Pancreas (tissue), 10 donors: ENCODE results near the gene CYP26B1. TPM values are rescaled to one million over a fixed set of nuclear protein-coding genes. Genes with fewer than 3 reads are reported as not detected.

Source experiments
- ATAC-seq, 4 donors: fragments of 200-7000 bp; cut with Tn5 transposase; one replicate each; pipeline versions ENCODE4 v1.8.0 to v1.9.1; 2020; ENCODE audit warnings: mild to moderate bottlenecking in 4 of 4, moderate library complexity in 4 of 4
- DNase-seq, 6 donors: peaks; one replicate each; pipeline ENCODE4 v3.0.0-alpha.2; 2020
- FAIRE-seq: peaks from 2 replicates; lab custom pipeline; 2012; peaks lifted over from hg19 to GRCh38; lab: Jason Lieb, UNC
- H3K27ac ChIP-seq, 4 donors: fragments of 200-600 bp; sonication (generic); 1 replicate in 3 of 4; 2 replicates in 1 of 4; pipeline versions ENCODE4 v1.5.0 to v1.8.0; 2020
- H3K27me3 ChIP-seq, 4 donors: fragments of 200-600 bp; one replicate each; pipeline ENCODE4 v1.8.0; 2021
- H3K36me3 ChIP-seq, 3 donors: fragments of 200-600 bp; sonication (generic) in 1 of 3; one replicate each; pipeline versions ENCODE4 v1.5.0 to v1.8.0; 2020 to 2021
- H3K4me1 ChIP-seq, 3 donors: fragments of 200-600 bp; one replicate each; pipeline ENCODE4 v1.8.0; 2021
- H3K4me3 ChIP-seq, 4 donors: fragments of 200-600 bp; sonication (generic) in 2 of 4; one replicate each; pipeline versions ENCODE4 v1.5.0 to v1.8.0; 2020 to 2021
- H3K9me3 ChIP-seq, 4 donors: fragments of 200-600 bp; one replicate each; pipeline ENCODE4 v1.8.0; 2021
- CTCF ChIP-seq, 4 donors: fragments of 200-600 bp; sonication (generic) in 3 of 4; IDR thresholded peaks; one replicate each; pipeline versions ENCODE4 v1.5.0 to v1.8.0; 2021; ENCODE audit warnings: antibody characterized with exemption in 4 of 4
- WGBS, 2 donors: extraction: QIAGEN DNeasy Blood & Tissue Kit; methylation state at CpG; one replicate each; pipeline ENCODE4 v1.1.7; 2013; 5-methylcytosine and 5-hydroxymethylcytosine counted together
- intact Hi-C, 3 donors: fragments of 100-400 bp; cut with DNase I; formaldehyde crosslinking; loops; one replicate each; pipeline versions ENCODE4 v1.11.1 to v1.14.2; 2022
- polyA plus RNA-seq, 2 donors: library from polyadenylated mRNA; stranded (reverse); fragments of 200-250 nt; gene quantifications; one replicate each; pipeline ENCODE4 v1.2.3, GENCODE V29; 2013
- total RNA-seq, 6 donors: library from RNA; stranded (reverse); fragmentation: NEBNext Ultra II Directional in 4 of 6; extraction: Animal tissue kit (Norgen Biotek cat#: 25700) in 4 of 6; gene quantifications; one replicate each; pipeline versions ENCODE4 v1.2.1 to v1.2.4, GENCODE V29; 2021 to 2023
- donor health status: healthy with polysubstance abuse.
- donor health status: DM: no; HTN: no; CAD: no; lungs with moderate emphysema.
- donor health status: DM: no; HTN: no; CAD: no.
- donor health status: control.
- donor health status: control.
- donor health status: Bipolar disorder and iron deficiency.
- donor health status: DM: yes; HTN: yes; CAD: no.
- donor health status: DM: no; HTN: no; CAD: no.
- donor health status: DM: no; HTN: no; CAD: no.
- donor health status: DM: yes; HTN: yes; CAD: no.

CYP26B1 gene
- total and polyA plus RNA-seq, 8 donors = 0.16 to 1.3 (median 0.46) TPM

DNA sequence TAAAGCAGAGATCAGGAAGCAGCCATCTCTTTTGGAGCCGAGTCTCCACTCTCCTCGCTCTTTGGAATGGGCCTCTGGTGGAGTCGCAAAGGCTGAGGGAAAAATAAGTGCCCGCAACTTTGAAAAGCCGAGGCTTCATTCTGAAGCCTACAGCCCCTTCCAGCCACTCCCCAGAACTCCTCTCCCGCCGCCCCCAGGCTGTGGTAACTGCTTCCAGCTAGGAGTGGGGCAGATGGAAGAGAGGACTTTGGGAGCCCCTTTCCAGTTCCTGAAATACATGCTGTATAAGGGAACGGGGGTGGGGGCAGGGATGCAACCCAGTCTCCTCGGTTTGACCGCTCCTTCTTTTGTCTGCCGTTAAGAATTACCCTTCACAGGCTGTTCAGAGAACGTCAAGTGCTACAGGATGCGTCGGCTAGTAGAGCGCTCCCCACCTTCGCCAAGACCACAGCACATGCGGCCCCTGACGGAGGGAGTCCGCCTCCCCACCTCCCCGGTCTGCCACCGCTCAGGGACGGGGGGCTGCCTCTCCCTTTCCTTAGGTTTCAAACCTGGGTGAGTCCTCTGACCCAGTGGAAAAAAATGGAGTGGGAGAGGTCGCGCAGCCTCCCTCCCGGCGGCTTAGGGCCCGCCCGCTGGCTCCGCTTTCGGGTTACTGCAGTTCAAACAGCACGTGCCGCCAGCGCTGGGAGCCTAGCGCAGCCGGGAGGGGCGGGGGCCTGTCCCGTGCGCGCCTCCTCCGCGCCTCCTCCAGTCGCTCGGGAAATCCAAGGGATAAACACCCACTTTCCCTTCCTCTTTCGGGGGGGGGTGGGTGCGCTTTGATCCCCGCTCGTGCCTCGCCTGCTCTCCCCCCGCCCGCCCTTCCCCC, 4.9 kb downstream of the CYP26B1 start:
- FAIRE-seq (no peak), ATAC-seq (peak in 3 of 4 donors; percentile 58 to 71 (median 61)), DNase-seq (peak in 3 of 6 donors; percentile 30 to 66 (median 63))
- no peaks in the 10 kb centered on the region for H3K9me3 ChIP-seq
- peaks cover 0 to 26% (median 2%) of the 10 kb centered on the region in 4 donors for H3K27me3 ChIP-seq
- no peak overlapping the region for H3K27ac ChIP-seq
- peaks cover 8 to 14% (median 8%) of the 10 kb centered on the region in 3 donors for H3K4me1 ChIP-seq
- H3K4me3 ChIP-seq = peak overlapping the region in 1 of 4 donors; percentile 29
- no peaks in the 10 kb centered on the region for H3K36me3 ChIP-seq
- TF ChIP-seq CTCF (IDR thresholded peaks at IDR 0.05) = no peak
- intact Hi-C loops = loop anchor here in 2 of 3 donors (10.0 kb wide), 2 partner anchors 218 to 598 kb away; no protein-coding TSS in a partner anchor
- WGBS, 2 donors = 30 to 40% methylated on average over 35 to 50 of the region's 50 CpGs

DNA sequence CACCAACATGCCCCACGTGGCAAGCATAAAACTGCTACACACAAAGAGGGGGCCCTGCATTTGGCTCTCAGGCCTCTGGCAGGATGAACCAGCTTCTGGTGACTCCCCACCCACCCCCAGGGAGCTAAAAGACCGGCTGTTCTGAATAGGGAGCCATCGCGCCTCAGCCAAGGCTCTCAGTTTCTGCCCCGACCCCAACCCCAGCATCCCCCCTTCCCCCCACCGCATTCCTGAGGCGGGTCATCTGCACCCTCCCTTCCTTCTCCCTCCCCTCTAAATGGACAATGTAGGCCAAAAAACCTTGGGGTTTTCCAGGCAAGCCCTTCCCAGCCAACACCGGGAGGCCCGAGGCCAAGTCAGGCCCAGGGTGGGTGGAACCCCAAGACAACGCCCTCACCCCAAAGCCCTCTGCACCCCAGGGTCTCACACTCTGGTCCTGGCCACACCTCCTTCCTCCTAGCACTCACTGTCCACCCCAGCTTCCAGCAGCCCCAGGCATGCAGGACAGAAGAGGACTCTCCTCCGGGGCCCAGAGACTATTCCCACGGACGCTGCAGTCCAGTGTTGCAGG, 5.7 kb downstream of the CYP26B1 start:
- H3K27ac ChIP-seq = no peak overlapping the region
- H3K4me3 ChIP-seq = no peak overlapping the region
- FAIRE-seq = no peak
- no peaks in the 10 kb centered on the region for H3K9me3 ChIP-seq
- no peak for TF ChIP-seq CTCF (IDR thresholded peaks at IDR 0.05)
- H3K4me1 ChIP-seq = peaks cover 0 to 10% (median 8%) of the 10 kb centered on the region in 3 donors
- WGBS, 2 donors = 87% methylated on average over 13 of the region's 13 CpGs
- DNase-seq = peak in 2 of 6 donors; percentile 31 to 36
- no peak for ATAC-seq
- H3K27me3 ChIP-seq = peaks cover 0 to 19% (median 2%) of the 10 kb centered on the region in 4 donors
- no peaks in the 10 kb centered on the region for H3K36me3 ChIP-seq
- intact Hi-C loops = loop anchor here in 2 of 3 donors (10.0 kb wide), 2 partner anchors 217 to 597 kb away; no protein-coding TSS in a partner anchor

- DNase-seq (peak in 1 of 6 donors; percentile 55), ATAC-seq (no peak), FAIRE-seq (no peak)
- H3K9me3 ChIP-seq = no peaks in the 10 kb centered on the region
- no peak overlapping the region for H3K27ac ChIP-seq
- no peak for TF ChIP-seq CTCF (IDR thresholded peaks at IDR 0.05)
- WGBS, 2 donors = 89 to 91% methylated on average over 5 of the region's 5 CpGs
- peaks cover 0 to 10% (median 8%) of the 10 kb centered on the region in 3 donors for H3K4me1 ChIP-seq
- intact Hi-C loops = loop anchor here in 2 of 3 donors (10.0 kb wide), 2 partner anchors 216 to 596 kb away; no protein-coding TSS in a partner anchor
- no peaks in the 10 kb centered on the region for H3K36me3 ChIP-seq
- no peak overlapping the region for H3K4me3 ChIP-seq
- H3K27me3 ChIP-seq = peaks cover 0 to 10% (median 0%) of the 10 kb centered on the region in 4 donors
Measured at GRCh38 chr2:72141032-72141645, 6.5 kb downstream of the CYP26B1 start.

DNA sequence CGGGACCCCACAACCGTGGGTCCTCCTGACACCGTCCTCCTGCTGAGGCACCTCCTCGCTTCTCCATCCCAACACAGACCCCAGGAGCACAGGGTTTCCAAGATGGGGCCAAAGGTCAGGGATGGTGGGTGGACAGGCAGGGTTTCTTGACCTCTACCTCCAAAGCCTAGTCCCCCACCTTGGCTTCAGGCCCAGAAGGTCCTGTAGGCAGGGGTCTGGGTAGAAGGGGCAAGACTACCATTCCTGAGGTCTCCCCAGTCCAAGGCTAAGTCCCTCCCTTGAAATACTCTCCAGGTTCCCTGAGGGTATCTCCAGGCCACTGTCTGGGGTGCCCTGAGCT, 7.1 kb downstream of the CYP26B1 start:
- H3K36me3 ChIP-seq = no peaks in the 10 kb centered on the region
- no peak for ATAC-seq
- DNase-seq = peak in 1 of 6 donors; percentile 32
- H3K27ac ChIP-seq = no peak overlapping the region
- H3K27me3 ChIP-seq = peaks cover 0 to 10% (median 0%) of the 10 kb centered on the region in 4 donors
- H3K4me1 ChIP-seq = peaks cover 0 to 8% (median 7%) of the 10 kb centered on the region in 3 donors
- no peak overlapping the region for H3K4me3 ChIP-seq
- FAIRE-seq = no peak
- intact Hi-C loops = loop anchor here in 2 of 3 donors (10.0 kb wide), 2 partner anchors 216 to 596 kb away; no protein-coding TSS in a partner anchor
- 77 to 100% methylated on average over 4 of the region's 4 CpGs for WGBS, 2 donors
- H3K9me3 ChIP-seq = no peaks in the 10 kb centered on the region
- TF ChIP-seq CTCF (IDR thresholded peaks at IDR 0.05) = no peak
